ENCODE measurements around the gene KRTAP4-5. TPM values are rescaled to one million over a fixed set of nuclear protein-coding genes. Genes with fewer than 3 reads are reported as not detected.
"Not testable (repeated sequence)": the region's sequence is repeated elsewhere in the genome, so short reads cannot be mapped to it uniquely, and the experiment has no call there.

KRTAP4-5 gene
- not detected for total RNA-seq

DNA sequence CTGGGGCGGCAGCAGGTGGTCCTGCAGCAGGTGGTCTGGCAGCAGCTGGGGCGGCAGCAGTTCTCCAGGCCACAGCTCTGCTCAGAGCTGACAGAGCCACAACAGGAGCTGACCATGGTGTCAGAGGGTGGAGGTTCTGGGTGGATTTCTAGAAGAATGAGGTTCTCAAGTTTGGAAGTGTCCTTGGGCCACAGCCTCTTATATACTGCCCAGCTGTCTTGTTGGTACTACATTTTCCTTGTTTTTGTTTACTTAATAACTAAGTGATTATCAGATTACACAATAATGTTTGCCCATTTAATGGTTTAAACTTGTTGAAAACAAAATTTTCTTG, at the start of gene KRTAP4-5:
TSS of gene KRTAP4-5 (minus strand) at position 174 of the 334 bp plus-strand sequence. CDS start at position 116, 58 bp downstream.
- Mint-ChIP-seq H3K4me3 (no peak within 1 kb of the TSS), H3K27ac (no peak within 1 kb of the TSS)
- no peak for ATAC-seq (replicated peaks in 1 of 2)

DNA sequence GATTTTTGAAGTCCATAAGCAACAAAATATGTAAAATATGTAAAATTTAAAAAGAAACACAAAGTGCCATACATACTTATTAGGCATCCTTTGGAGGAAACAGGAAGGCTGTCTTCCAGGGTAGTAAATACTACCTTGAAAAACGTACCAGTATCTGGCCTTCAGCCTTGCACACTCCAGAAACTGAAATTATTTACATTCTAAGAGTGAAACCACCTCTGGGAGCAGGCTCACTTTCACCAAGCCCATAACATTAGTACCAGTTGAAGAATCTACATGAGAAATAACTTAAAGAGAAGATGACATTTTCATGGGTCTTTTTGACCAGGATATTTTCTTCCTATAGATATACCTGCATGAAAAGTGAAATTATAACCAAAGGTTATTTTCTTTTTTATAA, 46.4 kb upstream of the KRTAP4-5 start:
- Mint-ChIP-seq H3K4me1 (ENCODE audit: low read depth) (no peaks in the 10 kb centered on the region), H3K27me3 (ENCODE audit: low read depth) (no peaks in the 10 kb centered on the region), H3K36me3 (ENCODE audit: insufficient read depth in 2 of 2) (peaks cover 0 to 2% of the 10 kb centered on the region in 2 donors), H3K4me3 (no peak overlapping the region), H3K27ac (no peak overlapping the region), H3K9me3 (peaks cover 3 to 7% of the 10 kb centered on the region in 2 donors)
- ATAC-seq (replicated peaks in 1 of 2) (no peak), DNase-seq (no peak)

More for the DNA sequence above, at the start of gene KRTAP4-5:
- no peak for DNase-seq
- Mint-ChIP-seq H3K36me3 (ENCODE audit: insufficient read depth in 2 of 2) (no peaks in the 10 kb centered on the region), H3K9me3 (no peaks in the 10 kb centered on the region), H3K4me1 (ENCODE audit: low read depth) (no peaks in the 10 kb centered on the region), H3K27me3 (ENCODE audit: low read depth) (no peaks in the 10 kb centered on the region)

DNA sequence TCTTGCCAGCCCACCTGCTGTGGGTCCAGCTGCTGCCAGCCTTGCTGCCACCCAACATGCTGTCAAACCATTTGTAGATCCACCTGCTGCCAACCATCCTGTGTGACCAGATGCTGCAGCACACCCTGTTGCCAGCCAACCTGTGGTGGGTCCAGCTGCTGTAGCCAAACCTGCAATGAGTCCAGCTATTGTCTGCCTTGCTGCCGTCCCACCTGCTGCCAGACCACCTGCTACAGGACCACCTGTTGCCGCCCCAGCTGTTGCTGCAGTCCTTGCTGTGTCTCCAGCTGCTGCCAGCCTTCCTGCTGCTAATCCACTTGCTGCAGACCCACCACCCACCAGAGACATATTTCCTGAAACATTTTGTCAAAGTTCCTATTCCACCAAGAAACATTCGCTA, 40.7 kb upstream of the KRTAP4-5 start:
- Mint-ChIP-seq H3K27ac (no peak overlapping the region), H3K36me3 (ENCODE audit: insufficient read depth in 2 of 2) (peaks cover 0 to 2% of the 10 kb centered on the region in 2 donors), H3K4me3 (no peak overlapping the region), H3K27me3 (ENCODE audit: low read depth) (no peaks in the 10 kb centered on the region), H3K9me3 (peaks cover 3% of the 10 kb centered on the region in 2 donors), H3K4me1 (ENCODE audit: low read depth) (no peaks in the 10 kb centered on the region)
- no peak for ATAC-seq (replicated peaks in 1 of 2)
- DNase-seq: no peak

DNA sequence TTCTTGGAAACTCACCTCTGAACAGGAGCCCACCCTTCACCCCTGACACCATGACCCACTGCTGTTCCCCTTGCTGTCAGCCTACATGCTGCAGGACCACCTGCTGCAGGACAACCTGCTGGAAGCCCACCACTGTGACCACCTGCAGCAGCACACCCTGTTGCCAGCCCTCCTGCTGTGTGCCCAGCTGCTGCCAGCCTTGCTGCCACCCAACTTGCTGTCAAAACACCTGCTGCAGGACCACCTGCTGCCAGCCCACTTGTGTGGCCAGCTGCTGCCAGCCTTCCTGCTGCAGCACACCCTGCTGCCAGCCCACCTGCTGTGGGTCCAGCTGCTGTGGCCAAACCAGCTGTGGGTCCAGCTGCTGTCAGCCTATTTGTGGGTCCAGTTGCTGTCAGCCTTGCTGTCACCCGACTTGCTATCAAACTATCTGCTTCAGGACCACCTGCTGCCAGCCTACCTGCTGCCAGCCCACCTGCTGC, 40.3 kb upstream of the KRTAP4-5 start, which contains the start of gene KRTAP9-1:
TSS of gene KRTAP9-1 (plus strand) at position 51 of the 482 bp plus-strand sequence. CDS start at position 51, 0 bp downstream.
- DNase-seq, H3K9me3 Mint-ChIP-seq: not testable (repeated sequence)

DNA sequence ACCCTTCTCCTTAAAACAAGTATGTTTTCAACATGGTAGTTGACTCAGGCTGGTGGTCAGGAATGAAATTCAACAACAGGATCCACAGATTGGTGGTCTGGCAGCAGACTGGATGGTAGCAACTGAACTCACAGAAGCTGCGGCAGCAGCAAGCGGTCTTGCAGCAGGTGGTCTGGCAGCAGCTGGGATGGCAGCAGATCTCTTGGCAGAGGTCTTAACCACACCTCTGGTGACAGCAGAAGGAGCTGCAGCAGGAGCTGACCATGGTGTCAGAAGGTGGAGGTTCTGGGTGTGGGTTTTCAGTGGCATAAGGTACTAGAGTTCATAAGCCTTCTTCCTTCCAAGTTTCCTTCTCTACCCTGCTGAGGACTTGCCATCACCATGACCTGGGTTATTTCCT, 37.2 kb upstream of the KRTAP4-5 start:
- no peak for DNase-seq

More for the DNA sequence above, 40.3 kb upstream of the KRTAP4-5 start, which contains the start of gene KRTAP9-1:
- H3K27ac Mint-ChIP-seq; ATAC-seq (replicated peaks in 1 of 2); H3K27me3 Mint-ChIP-seq (ENCODE audit: low read depth); H3K36me3 Mint-ChIP-seq (ENCODE audit: insufficient read depth in 2 of 2); H3K4me3 Mint-ChIP-seq; H3K4me1 Mint-ChIP-seq (ENCODE audit: low read depth): not testable (repeated sequence)

DNA sequence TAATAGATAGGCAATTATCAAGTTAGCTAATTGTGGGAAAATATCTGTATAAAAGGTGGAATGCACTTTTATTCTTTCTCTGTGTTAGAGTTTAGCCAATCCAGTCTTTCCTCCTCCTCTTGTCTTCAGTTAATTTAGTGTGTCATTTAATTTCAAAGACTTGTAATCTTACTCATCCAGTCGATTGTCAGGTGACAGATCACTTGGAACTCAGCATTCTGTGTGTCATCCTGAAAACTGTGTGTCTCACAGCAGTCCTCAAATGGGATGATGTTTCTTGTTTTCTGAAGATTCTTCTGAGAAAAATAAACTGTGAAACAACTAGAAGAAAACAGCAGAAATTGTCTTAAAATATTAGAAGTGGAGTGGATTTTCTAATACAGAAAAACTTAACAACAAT, 35.4 kb upstream of the KRTAP4-5 start:
- no peak overlapping the region for H3K4me3 Mint-ChIP-seq

More for the DNA sequence above, 37.2 kb upstream of the KRTAP4-5 start:
- no peak for ATAC-seq (replicated peaks in 1 of 2)
- Mint-ChIP-seq H3K4me3 (no peak overlapping the region), H3K27ac (no peak overlapping the region), H3K4me1 (ENCODE audit: low read depth) (no peaks in the 10 kb centered on the region), H3K9me3 (no peaks in the 10 kb centered on the region), H3K27me3 (ENCODE audit: low read depth) (no peaks in the 10 kb centered on the region), H3K36me3 (ENCODE audit: insufficient read depth in 2 of 2) (no peaks in the 10 kb centered on the region)

DNA sequence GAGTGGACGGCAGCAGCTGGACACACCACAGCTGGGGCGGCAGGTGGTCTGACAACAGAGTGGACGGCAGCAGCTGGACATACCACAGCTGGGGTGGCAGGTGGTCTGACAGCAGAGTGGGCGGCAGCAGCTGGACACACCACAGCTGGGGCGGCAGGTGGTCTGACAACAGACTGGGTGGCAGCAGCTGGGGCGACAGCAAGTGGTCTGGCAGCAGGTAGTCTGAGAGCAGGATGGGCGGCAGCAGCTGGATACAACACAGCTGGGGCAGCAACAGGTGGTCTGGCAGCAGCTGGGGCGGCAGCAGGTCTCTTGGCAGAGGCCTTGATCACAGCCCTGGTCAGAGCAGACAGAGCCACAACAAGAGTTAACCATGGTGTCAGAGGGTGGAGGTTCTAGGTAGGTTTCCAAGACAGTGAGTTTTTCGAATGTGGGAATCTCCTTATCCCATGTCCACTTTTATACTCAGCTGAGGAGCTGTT, 34.9 kb upstream of the KRTAP4-5 start, which contains the start of gene KRTAP4-1:
TSS of gene KRTAP4-1 (minus strand) at position 432 of the 482 bp plus-strand sequence. CDS start at position 375, 57 bp downstream.
- no peaks in the 10 kb centered on the region for H3K9me3 Mint-ChIP-seq
- no peaks in the 10 kb centered on the region for H3K27me3 Mint-ChIP-seq (ENCODE audit: low read depth)
- H3K4me1 Mint-ChIP-seq (ENCODE audit: low read depth): no peaks in the 10 kb centered on the region
- no peak within 1 kb of the TSS for H3K27ac Mint-ChIP-seq
- ATAC-seq (replicated peaks in 1 of 2): no peak
- no peaks in the 10 kb centered on the region for H3K36me3 Mint-ChIP-seq (ENCODE audit: insufficient read depth in 2 of 2)
- H3K4me3 Mint-ChIP-seq: no peak within 1 kb of the TSS
- no peak for DNase-seq

More for the DNA sequence above, 35.4 kb upstream of the KRTAP4-5 start:
- Mint-ChIP-seq H3K4me1 (ENCODE audit: low read depth) (no peaks in the 10 kb centered on the region), H3K9me3 (no peaks in the 10 kb centered on the region), H3K27me3 (ENCODE audit: low read depth) (no peaks in the 10 kb centered on the region), H3K36me3 (ENCODE audit: insufficient read depth in 2 of 2) (no peaks in the 10 kb centered on the region), H3K27ac (no peak overlapping the region)
- ATAC-seq (replicated peaks in 1 of 2) (no peak), DNase-seq (no peak)

DNA sequence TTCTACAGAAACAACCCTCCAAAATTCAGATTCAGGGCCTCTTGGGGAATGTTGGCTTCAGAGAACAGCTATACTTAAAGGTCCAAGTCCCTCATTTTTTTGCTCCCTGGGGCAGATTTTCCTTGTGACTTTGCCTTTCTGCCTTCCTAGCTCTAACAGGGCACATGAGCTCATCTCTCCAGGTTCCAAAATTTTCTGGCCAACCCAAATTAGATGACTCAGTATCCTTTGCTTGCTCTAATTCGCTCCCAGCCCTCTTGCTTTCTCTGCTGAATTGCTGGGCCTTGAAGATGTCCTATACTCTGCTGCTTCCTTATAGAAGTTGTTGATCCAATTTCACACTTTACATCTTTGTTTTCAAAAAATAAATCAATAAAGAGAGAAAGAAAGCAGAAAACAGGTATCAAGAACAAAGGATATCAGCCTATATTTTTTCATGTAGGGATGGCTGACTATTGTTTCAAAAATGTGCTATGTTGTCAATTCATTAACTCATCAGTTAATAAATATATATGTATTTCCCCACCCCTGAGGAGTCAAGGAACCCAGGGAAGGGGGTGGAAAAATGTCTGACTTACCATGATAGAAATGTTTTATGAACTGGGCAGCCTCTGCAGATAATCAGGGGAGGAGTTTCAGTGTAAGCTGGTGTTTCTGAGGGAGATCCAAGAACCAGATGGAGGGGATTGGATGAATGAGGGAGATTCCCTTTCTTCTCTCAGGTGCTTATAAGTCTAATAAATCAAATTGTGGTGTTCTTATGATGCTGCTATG, 29.4 kb upstream of the KRTAP4-5 start:
- ATAC-seq (replicated peaks in 1 of 2) (no peak), DNase-seq (no peak)
- H3K4me3 Mint-ChIP-seq: no peak overlapping the region
- no peaks in the 10 kb centered on the region for H3K9me3 Mint-ChIP-seq
- H3K4me1 Mint-ChIP-seq (ENCODE audit: low read depth): no peaks in the 10 kb centered on the region
- no peak overlapping the region for H3K27ac Mint-ChIP-seq
- no peaks in the 10 kb centered on the region for H3K27me3 Mint-ChIP-seq (ENCODE audit: low read depth)
- H3K36me3 Mint-ChIP-seq (ENCODE audit: insufficient read depth in 2 of 2): no peaks in the 10 kb centered on the region

DNA sequence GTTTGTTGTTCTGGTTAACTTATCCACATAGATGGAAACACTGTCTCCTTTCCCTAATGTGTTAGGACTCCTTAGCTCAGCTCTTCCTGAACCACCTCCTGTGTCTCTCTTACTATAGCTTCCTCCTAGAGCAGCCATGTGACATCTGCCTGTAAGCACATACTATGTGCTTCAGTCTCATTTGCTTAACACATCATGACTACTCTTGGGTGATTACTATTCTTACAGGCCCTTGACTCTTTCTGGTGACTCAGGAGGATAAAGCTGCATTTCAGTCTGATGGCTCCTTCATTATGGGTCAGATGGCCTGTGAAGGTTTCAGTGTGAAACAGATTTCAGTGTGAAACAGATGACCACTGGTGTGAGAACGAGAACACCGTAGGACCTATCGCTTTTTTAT, 28.7 kb upstream of the KRTAP4-5 start:
- Mint-ChIP-seq H3K27me3 (ENCODE audit: low read depth) (no peaks in the 10 kb centered on the region), H3K27ac (no peak overlapping the region), H3K36me3 (ENCODE audit: insufficient read depth in 2 of 2) (no peaks in the 10 kb centered on the region), H3K9me3 (no peaks in the 10 kb centered on the region), H3K4me1 (ENCODE audit: low read depth) (no peaks in the 10 kb centered on the region), H3K4me3 (no peak overlapping the region)
- ATAC-seq (replicated peaks in 1 of 2) (peak; percentile 29 to 74), DNase-seq (no peak)

DNA sequence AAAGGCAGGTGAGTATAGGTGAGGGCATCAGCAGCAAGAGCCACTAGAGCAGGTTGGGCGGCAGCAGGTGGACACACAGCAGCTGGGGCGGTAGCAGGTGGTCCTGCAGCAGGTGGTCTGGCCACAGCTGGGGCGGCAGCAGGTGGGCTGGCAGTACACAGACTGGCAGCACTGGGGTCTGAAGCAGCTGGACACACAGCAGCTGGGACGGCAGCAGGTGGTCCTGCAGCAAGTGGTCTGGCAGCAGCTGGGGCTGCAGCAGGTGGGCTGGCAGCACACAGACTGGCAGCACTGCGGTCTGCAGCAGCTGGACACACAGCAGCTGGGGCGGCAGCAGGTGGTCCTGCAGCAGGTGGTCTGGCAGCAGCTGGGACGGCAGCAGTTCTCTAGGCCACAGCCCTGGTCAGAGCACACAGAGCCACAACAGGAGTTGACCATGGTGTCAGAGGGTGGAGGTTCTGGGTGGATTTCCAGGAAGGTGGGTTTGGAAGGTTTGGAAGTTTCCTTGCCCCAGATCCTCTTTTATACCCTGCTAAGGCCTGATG, 28.2 kb upstream of the KRTAP4-5 start, which contains the start of gene KRTAP4-2:
TSS of gene KRTAP4-2 (minus strand) at position 495 of the 545 bp plus-strand sequence. CDS start at position 438, 57 bp downstream.
- DNase-seq (no peak), ATAC-seq (replicated peaks in 1 of 2) (no peak)
- Mint-ChIP-seq H3K9me3 (no peaks in the 10 kb centered on the region), H3K36me3 (ENCODE audit: insufficient read depth in 2 of 2) (no peaks in the 10 kb centered on the region), H3K27me3 (ENCODE audit: low read depth) (no peaks in the 10 kb centered on the region), H3K4me1 (ENCODE audit: low read depth) (no peaks in the 10 kb centered on the region), H3K27ac (no peak within 1 kb of the TSS), H3K4me3 (no peak within 1 kb of the TSS)

DNA sequence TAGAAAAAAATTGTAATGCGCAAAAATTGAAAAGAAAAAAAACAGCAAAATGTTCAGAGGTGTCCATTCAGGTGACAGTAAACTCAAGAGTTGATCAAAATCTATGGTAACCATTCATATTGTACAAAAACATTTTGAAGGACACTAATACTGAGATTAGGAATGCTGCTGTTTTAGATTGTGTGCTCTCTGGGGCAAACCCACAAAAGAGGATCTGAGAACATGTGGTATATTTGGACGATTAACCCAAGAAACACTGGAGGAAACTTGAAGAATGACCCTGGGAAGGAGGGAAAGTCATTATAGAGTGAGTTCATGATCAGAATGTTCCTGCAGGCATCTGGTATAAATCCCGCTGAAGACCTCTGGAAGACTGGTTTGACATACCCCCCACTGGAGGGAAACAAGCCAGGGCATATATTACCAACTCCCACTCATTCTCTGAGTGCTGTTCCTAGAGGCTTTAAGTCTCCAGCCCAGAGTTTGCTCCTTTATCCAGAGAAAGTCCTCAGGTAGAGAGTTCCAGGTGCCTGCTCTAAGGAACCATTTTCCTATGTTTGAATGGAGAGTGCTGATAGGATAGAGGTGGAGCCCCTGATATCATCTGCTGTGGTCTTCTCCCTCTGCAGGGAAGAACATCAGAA, 27.2 kb upstream of the KRTAP4-5 start:
- DNase-seq (no peak), ATAC-seq (replicated peaks in 1 of 2) (no peak)
- peaks cover 5% of the 10 kb centered on the region for H3K27me3 Mint-ChIP-seq (ENCODE audit: low read depth)
- no peaks in the 10 kb centered on the region for H3K36me3 Mint-ChIP-seq (ENCODE audit: insufficient read depth in 2 of 2)
- H3K9me3 Mint-ChIP-seq: no peaks in the 10 kb centered on the region
- no peaks in the 10 kb centered on the region for H3K4me1 Mint-ChIP-seq (ENCODE audit: low read depth)
- H3K27ac Mint-ChIP-seq: no peak overlapping the region
- no peak overlapping the region for H3K4me3 Mint-ChIP-seq

DNA sequence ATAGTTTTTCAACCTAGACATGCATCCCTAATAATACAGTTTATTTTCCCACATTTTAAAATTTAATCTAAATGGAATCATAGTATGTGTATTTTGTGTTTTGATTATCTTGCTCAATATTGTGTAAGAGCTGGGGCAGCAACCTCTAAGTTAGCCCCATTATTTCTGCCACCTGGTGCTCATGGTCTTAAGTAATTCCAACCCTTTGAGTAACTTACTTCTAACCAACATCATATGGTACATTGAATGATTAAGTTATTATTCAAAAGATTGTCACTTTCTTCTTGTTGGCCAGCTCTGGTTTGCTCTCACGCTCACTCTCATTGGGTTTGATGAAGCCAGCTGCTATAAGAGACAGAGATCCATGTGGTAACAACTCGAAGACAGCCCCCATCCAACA, 22.3 kb upstream of the KRTAP4-5 start:
- Mint-ChIP-seq H3K9me3 (no peaks in the 10 kb centered on the region), H3K27me3 (ENCODE audit: low read depth) (peaks cover 5% of the 10 kb centered on the region), H3K4me3 (no peak overlapping the region), H3K36me3 (ENCODE audit: insufficient read depth in 2 of 2) (no peaks in the 10 kb centered on the region), H3K4me1 (ENCODE audit: low read depth) (no peaks in the 10 kb centered on the region), H3K27ac (no peak overlapping the region)
- ATAC-seq (replicated peaks in 1 of 2): no peak
- DNase-seq: no peak

DNA sequence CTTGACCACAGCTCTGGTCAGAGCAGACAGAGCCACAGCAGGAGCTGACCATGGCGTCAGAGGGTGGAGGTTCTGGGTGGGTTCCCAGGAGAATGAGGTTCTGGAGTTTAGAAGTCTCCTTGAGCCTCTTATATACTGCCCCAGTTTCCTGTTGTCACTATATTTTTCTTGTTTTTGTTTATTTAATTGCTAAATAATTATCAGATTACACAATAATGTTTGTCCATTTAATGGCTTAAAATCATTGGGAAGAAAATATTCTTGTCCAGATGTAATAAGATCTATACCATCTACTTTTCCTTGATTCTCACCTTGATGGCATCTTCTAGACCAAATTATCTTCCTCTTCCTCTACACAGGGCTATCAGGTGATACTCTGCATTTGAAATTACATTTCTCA, 18.5 kb upstream of the KRTAP4-5 start, which contains the start of gene KRTAP4-3:
TSS of gene KRTAP4-3 (minus strand) at position 101 of the 400 bp plus-strand sequence. CDS start at position 52, 49 bp downstream.
- Mint-ChIP-seq H3K4me1 (ENCODE audit: low read depth) (no peaks in the 10 kb centered on the region), H3K27ac (no peak within 1 kb of the TSS), H3K36me3 (ENCODE audit: insufficient read depth in 2 of 2) (no peaks in the 10 kb centered on the region), H3K4me3 (no peak within 1 kb of the TSS), H3K27me3 (ENCODE audit: low read depth) (peaks cover 5% of the 10 kb centered on the region), H3K9me3 (no peaks in the 10 kb centered on the region)
- ATAC-seq (replicated peaks in 1 of 2) (no peak), DNase-seq (no peak)
